Stimulated activated CD4-positive, alpha-beta T cell treated with anti-CD3 and anti-CD28 coated beads, Interleukin-4, amount 100 ng/mL, for 24 hours (primary cell): ENCODE data around the gene R3HDML.
"Not testable (repeated sequence)": the region's sequence is repeated elsewhere in the genome, so short reads cannot be mapped to it uniquely, and the experiment has no call there.

ENCODE experiments used
- DNase-seq: peaks from one replicate; pipeline ENCODE4 v3.0.0-alpha.2; 2020

R3HDML gene

DNA sequence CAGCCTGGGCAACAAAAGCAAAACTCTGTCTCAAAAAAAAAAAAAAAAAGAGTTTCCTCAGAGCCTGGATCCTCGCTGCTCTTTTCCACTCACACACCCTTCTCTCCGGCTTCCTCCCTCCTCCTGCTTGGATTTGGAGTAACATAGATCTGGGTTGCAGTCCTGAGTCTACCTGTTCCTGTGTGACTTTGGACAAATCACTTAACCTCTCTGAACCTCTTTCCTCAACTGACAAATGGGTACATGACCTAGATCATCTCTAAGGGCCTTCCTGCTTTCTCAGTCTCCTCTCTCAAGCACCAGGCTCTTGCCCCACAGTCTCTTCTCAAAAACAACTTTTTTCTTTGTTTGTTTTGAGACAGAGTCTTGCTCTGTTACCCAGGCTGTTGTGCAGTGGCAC, 5.6 kb upstream of the R3HDML start:
- DNase-seq = no peak

DNA sequence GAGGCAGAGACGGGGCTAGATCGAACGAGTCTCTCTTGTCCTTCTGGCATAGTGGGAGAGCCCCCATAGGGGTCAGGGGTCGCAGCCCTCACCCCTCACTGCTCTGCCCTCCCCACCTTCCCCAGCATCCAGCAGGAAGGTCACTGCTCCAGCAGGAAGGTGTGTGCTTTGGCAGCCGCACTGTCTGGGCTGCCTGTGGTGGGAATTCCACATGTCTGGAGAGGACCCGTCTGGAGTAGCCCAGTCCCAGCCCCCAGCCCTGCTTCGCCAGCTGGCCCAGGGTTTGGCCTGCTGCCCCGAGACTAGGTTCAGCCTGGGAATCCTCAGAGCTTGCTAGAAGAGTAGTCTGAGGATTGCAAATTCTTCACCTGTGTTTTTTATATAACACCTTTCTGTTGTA, 2.5 kb upstream of the R3HDML start:
- DNase-seq = no peak

DNA sequence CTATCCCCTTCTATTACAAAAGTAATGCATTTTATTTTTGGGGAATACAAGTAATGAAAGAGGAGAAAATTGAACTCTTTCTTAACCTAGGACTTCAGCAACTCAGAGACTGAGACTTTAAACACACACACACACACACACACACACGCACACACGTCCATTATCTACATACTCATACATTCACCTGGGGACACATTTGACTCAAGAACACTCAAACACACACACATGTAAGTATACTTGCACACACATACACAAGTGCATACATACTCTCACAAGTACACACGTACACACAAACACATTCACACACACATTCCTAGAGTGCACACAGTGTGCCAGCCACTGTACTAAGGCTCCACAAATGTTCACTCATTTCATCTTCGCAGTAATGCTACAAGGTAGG, 2.1 kb upstream of the R3HDML start:
- no peak for DNase-seq

DNA sequence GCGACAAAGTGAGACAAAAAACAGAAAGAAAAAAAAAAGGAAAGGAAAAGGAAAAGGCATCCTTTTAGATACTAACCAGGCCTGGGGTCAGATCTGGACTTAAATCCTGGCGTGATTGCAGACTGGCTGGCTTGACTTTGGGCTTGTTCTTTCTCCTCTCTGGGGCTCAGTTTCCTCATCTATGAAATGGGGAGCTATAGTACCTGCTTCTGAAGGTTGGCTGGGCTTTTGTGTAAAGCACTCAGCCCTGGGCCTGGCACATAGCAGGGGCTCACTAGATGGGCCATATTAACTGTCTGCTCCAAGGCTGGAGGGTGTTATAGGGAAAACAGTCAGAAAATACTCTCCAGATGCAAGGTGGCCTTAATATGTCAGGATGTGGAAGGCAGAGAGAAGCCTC, 1.2 kb upstream of the R3HDML start:
- DNase-seq = no peak

DNA sequence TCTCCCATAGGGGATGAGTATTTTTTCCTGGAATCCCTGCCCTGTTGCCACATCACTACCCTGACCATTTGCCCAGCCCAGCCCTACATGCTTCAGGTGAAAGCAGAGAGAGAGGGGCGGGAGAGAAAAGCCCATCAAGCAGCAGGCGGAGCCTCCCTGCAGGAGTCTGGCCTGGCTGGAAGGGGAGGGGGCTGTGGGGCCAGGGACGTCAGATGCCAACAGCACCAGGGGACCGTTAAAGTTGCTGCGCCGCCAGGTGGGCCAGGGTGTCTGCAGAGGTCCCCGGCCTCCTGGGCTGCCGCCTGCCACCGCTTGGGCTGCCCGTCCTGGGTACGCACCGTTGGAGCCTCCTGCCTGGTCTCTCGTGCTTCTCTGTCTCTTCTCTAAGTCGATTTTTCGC, 757 bp upstream of the R3HDML start:
- DNase-seq = no peak

DNA sequence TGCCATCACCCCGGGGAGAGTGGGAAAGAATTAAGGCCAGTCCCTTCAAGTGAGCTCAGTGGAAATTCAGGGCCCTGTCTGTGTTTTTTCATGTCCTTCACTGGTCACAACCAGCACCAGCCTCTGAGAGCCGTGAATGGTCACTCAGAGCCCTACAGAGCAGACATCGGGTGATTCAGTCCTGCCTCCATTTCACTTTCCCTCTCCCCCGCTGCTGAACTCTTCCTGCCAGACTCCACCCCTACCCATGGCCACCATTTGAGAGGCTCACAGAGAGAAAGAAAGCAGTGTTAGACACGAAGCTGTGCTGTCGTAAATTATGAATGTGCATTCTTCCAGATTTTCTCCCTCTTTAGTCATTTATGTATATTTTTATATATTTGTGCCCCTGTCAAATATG, 5.4 kb downstream of the R3HDML start:
- DNase-seq = no peak

DNA sequence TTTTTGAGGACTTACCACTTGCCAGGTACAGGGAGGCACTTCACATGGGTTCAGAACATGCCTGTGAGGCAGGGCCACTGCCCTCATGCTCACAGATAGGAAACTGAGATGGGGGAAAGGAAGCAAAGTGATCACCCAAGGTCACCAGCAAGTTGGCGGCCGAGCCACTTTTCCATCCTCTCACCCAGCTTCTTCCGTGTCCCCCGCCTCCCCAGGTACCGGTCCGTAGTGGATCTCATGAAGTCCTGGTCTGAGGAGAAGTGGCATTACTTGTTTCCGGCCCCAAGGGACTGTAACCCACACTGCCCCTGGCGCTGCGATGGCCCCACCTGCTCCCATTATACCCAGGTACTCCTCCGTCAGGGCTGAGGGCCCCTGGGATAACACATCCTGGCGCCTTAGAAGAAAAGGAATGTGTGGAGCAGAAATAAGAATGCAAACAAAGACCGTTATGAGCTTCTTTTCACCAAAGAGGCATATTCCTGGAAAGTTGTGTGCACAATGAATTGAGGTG, 6.4 kb downstream of the R3HDML start:
- no peak for DNase-seq

DNA sequence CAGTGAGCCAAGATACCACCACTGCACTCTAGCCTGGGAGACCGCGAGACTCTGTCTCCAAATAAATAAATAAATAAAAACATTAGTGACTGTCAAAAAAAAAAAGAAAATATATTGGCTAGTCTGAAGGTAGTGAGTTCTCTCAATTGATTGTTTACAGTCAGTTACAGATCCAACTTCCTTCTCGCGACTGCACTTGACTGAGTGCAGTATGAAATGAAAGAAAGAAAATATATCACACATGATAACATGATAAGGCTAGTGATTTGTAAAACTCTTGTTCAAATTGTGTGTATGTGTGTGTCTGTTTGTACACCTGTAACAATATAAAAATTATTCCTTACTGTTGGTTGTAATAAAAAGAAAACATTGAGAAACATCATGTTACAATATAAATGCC, 7.9 kb downstream of the R3HDML start:
- no peak for DNase-seq

DNA sequence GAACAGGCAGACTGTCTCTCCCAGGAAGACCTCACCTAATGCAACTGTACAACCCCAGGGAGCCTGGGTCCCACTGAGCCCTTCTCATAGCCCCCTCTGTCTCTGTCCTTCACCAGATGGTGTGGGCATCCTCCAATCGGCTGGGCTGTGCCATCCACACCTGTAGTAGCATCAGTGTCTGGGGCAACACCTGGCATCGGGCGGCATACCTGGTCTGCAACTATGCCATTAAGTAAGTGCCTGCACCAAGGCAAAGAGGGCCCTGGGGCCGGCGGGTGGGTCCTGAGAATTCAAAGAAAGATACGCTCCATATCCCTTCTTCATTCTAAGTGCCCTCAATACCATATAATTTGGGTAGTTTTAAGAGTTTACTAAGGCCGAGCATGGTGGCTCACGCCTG, 8.3 kb downstream of the R3HDML start:
- DNase-seq = no peak

DNA sequence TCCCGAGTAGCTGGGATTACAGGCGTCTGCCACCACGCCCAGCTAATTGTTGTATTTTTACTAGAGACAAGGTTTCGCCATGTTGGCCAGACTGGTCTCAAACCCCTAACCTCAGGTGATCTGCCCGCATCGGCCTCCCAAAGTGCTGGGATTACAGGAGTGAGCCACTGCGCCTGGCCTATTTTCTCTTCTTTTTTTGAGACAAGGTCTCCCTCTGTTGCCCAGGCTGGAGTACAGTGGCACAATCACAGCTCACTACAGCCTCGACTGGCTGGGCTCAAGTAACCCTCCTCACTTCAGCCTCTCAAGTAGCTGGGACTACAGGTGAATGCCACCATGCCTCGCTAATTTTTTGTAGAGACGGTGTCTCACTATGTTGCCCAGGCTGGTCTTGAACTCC, 9.1 kb downstream of the R3HDML start:
- DNase-seq = not testable (repeated sequence)

DNA sequence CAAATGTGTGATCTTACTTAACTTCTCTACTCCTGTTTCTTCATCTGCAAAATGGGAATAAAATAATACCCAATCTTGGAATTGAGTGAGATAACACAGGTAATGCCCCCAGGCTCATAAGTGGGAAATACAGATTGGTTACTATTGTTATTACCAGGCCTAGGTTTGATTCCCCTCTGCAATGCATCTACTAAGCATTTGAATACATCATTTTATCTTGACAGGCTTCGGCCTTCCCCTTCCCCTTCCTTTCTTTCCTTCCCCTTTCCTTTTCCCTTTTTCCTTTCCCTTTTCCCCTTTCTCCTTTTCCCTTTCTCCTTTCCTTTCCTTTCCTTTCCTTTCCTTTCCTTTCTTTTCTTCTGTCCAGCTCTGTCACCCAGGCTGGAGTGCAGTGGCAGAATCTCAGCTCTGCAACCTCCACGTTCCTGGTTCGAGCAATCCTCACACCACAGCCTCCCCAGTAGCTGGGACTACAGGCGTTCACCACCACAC, 11.4 kb downstream of the R3HDML start:
- DNase-seq = no peak

DNA sequence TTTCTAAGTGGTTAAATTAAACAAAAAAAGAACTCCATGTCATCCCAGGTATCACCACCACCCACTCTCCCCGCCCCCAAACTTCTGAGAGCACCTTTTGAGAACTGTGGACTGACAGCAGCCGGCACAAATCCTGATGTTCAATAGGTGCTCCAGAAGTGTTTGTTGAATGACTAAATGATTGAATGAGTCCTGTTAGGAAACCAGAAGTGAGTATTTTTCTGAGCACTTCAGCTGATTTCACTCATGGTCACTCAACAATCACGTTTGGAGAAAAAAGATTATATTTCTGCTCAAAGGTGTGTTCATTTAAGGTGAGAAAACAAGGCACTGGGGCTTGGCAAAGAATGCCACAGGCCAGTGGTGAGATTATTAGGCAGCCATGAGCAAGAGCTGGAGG, 12.5 kb downstream of the R3HDML start:
- DNase-seq = no peak

DNA sequence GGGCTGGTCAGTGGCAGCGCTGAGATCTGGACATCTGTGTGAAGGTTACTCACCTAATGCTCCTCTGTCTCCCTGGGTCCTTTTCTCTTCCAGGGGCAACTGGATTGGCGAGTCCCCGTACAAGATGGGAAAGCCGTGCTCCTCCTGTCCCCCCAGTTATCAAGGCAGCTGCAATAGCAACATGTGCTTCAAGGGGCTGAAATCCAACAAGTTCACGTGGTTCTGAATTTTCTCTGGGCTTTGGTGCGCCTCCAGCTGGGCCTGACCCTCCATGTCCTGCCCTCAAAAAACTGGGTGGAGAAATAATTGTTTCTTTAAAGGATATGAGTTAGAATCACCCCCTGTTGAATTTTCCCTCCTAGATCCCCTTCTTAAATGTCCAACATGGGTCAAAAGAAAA, 13.7 kb downstream of the R3HDML start:
- no peak for DNase-seq

DNA sequence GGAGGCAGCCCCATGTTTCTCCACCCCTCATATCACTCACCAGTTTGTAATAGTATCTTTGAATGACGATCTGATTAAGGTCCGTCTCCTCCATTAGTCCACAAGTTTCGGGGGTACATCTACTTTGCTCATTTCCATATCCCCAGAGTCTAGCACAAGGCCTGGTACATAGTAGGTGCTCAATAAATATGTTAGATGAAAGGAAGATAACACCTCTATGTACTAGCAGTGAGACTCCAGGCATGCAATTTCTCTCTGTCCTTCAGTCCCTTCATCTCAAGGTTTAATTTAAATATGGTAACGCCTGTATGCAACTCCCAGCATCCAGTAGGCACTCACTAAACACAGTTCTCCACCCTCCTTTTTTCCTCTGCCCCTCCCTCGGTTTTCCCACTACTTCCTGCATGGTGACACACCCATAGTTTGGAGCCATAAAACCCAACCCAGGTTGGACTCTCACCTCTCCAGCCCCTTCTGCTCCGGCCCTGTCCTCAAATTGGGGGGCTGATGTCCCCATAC, 18.2 kb downstream of the R3HDML start:
- DNase-seq = no peak

DNA sequence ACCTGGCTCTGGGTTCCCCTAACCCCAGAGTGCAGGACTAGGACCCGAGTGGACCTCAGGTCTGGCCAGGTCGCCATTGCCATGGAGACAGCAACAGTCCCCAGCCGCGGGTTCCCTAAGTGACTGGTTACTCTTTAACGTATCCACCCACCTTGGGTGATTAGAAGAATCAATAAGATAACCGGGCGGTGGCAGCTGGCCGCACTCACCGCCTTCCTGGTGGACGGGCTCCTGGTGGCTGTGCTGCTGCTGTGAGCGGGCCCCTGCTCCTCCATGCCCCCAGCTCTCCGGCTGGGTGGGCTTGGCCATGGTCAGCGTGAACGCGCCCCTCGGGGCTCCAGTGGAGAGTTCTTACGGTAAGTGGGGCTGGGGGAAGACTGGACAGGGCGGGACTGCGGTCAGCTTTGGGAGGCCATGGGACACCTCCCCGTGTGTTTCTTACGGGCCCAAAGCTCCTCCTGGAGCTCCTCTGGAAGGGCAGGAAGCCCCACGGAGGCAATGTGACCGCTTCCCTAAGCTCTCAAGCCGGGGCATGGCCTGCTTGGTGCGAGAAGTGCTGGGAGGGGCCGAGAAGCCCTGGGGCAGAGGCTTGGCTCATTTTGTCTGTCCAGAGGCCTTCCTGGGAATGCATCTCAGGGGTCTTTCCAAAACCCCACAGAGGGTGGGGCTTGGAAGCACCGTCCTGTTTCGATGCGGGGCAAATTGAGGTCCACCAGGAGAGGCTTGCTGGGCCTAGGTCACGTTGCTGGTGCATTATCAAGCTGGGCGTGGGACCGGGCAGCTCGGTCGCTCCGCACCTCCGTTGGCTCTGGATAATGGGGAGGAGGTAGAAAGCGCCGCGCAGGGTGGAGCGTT, 18.9 kb downstream of the R3HDML start, which contains the start of gene HNF4A:
TSS of gene HNF4A (plus strand) at position 202 of the 855 bp plus-strand sequence. CDS start at position 308, 106 bp downstream.
- no peak for DNase-seq

DNA sequence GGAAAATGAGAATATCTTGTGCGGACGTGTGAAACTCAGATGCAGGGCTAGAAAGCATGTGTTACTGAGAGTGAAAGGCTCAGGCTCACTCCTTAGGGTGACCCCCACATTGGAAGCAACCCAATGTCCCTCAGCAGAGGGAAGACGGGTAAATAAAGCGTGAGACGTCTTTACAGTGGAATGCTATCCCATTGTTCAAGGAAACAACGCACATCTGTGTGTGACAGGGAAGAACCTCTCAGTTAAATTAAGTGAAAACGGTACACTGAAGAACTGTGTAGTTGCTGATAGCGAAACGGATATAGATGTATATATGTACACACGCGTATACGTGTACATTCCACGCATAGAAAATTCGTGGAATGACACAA, 19.5 kb downstream of the R3HDML start:
- no peak for DNase-seq

DNA sequence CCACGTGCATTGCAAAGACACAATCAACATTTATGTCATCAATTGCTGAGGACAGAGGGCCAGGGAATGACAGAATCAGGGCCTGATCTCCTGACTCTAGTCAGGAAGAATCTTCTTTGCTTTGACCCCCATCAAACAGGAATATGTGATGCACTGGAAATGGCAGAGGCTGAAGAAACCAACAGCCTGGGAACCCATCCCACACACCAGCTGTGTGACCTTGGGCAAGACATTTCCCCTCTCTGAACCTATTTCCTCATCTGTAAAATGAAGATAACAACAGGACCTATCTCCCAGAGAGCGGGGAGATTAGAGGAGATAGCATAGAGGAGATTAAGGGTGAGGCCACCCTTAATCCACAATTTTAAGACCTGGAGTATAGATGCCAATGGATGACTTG, 20.2 kb downstream of the R3HDML start:
- no peak for DNase-seq

DNA sequence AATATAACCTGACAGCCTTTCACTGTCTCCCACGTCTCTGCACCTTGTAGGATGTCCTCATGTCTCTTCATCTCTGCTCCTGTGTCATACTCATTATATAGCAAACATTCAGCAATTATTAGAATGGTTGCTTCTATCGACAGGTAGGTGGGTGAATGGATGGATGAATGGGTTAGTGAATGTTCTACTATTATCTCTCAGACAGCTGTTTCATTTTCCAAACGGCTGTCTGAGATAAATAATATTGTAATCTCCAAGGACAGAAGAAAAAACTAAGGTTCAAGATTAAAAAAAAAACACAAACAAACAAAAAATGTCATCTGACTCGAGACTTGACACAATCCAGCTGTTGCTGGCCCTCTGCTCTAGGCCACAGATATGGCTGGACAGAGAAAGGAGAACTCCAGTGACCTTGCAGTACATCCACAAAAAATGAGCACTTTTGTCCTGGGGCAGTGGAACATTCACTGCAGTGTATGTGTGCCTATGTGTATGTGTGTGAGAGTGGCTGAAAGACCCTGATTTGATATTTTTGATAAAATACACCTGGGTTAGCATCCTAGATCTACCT, 20.8 kb downstream of the R3HDML start:
- DNase-seq = no peak

DNA sequence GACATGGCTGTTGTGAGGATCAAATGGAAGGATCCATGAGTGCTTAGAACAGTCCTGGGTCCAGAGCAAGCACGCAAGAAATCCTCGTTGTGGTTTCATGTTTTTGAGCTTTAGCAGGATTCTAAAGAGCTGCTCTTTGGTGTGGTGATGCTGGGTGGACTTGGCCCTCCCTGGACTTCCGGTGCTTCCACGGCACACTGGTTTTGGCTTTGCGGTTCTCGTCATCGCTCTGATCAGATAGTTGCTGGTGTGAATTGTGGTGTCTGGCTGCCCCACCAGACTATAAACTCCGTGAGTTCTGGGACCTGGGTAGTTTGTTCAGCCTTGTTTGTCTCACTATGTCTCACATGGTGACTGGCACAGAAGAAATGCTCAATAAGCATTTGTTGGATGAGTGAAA, 21.9 kb downstream of the R3HDML start:
- DNase-seq = no peak

DNA sequence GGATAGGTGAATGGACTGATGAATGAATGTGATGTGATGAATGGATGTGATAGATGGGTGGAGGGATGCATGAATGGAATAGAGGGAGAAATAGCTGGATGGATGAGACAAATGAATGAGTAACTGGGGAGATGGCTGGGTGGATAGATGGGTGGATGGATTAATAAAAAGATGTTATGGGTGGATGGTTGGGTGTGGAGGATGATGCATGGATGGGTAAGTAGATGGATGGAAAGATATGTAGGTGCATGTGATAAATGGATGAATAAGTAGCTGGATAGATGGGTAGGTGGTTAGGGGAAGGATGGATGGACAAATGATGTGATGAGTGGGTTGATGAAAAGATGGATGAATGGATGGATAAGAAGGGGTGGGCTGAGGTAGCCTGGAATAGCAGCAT, 23.4 kb downstream of the R3HDML start:
- DNase-seq = no peak

DNA sequence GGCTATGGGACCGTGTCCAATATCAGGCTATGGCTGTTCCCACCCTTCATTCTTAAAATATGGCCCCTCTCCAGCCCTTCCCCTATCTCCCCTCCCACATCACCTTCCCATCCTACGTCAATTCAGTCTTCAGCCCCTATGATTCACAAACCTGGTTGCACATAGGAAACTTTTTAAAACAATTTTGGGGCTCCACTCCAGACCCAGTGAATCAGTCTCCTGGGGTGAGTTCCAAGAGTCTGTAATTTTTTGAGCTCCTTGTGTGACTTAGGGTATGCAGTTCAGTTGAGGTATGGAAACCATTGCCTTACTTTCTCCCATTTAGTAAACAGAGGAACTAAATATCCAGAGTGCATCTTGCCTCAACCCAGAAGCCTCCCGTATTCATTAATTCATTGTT, 24.2 kb downstream of the R3HDML start:
- DNase-seq = no peak

DNA sequence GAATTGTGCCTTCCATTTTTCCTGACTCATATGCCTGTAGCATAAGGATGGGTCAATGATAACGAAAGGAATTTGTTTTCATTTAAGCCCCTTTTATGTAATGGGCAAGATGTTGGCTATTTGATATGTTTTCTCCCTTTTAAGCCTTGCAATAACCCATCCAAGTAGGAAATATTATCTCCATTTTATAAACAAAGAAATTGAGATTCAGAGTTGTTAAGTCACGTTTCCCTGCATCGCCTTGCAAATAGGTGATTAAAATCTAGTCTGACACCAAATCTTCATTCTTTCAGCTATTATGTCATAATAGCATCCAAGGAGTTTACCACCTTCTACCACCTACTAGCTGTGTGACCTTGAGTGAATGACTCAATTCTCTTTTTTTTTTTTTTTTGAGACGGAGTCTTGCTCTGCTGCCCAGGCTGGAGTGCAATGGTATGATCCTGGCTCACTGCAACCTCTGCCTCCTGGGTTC, 25.7 kb downstream of the R3HDML start:
- no peak for DNase-seq

DNA sequence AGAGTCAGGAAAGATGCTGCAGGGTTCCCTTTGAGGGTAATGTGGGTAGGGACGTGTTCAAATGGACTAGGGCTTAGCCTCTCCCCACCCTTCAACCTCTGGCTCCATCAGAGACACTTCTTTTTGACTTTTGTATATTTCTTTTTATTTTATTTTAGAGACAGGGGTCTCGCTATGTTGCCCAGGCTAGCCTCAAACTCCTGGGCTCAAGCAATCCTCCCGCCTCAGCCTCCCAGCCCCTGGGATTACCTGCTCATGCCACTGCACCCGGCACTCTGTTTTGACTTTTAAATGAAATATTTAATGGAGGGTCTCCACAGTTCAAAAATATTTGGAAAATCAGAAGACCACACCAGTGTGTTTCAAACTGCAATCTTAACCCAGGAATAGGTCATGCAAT, 27.2 kb downstream of the R3HDML start:
- DNase-seq = no peak

DNA sequence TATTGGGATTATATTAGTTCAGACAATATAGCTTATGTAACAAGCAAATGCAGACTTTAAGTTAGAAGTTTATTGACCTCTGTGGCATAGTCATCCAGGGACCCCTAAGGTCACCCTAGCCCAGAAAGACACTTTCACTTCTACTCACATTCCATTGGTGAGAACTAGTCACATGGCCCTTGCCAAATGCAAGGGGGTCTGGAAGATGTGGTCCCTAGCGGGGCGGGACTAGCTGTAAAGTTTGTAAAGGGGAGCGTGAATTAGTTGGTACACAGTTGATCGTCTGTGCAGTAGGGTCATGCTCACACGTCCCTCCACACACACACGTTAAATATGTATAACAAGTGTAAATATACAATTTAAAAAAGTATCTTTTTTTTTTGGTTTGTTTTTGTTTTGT, 27.9 kb downstream of the R3HDML start:
- DNase-seq = no peak
